Activated CD8-positive, alpha-beta memory T cell treated with anti-CD3 and anti-CD28 coated beads, Interleukin-2, amount 50 U/mL, for 4 hours (primary cell): ENCODE data around the gene PLCB1.

Source experiments
- DNase-seq: peaks from one replicate; pipeline ENCODE4 v3.0.0-alpha.2; 2020

PLCB1 gene

DNA sequence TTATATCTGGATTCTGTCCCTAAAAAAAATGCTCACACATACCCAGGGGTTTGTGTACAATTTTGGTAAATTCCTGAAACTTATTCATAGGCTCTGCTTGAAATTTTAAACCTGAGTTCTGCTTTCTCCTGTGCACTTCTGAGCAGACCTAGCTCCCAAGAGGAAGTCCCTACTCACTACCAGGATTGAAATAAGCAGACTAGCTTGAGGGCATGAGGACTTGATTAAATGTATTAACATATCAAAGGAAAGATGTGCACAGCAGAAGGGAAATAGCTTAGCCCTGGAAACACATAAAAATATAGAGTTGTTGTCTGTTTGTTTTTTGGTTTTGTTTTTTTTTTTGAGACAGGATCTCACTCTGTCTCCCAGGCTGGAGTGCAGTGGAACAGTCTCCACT, 785.0 kb downstream of the PLCB1 start:
- DNase-seq, result no peak

DNA sequence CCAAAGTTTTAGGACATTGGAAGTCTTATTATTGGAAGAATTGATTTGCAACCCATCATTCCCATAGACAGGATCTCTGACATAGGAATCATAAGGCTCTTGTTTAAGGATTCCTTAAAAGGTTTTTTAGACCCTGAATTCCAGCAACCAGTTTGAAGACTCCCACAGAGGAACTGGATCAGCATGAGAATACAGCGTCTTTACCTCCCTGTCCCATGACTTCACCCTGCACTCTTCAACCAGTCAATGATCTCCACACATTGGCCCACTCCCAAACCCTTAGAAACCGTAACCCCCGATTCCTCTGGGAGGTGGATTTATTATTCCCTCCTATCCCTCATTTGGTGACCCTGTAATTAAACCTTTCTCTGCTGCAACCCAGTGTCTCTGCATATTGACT, 786.1 kb downstream of the PLCB1 start:
- no peak for DNase-seq

DNA sequence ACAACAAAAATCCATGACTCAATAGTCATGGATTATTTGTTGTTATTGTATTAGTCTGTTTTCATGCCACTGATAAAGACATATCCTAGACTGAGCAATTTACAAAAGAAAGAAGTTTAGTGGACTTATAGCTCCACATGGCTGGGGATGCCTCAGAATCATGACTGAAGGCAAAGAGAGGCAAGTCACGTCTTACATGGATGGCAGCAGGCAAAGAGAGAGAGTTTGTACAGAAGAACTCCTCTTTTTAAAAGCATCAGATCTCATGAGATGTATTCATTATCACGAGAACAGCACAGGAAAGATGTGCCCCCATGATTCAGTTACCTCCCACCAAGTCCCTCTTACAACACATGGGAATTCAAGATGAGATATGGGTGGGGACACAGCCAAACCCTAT, 792.5 kb downstream of the PLCB1 start:
- DNase-seq, result no peak

DNA sequence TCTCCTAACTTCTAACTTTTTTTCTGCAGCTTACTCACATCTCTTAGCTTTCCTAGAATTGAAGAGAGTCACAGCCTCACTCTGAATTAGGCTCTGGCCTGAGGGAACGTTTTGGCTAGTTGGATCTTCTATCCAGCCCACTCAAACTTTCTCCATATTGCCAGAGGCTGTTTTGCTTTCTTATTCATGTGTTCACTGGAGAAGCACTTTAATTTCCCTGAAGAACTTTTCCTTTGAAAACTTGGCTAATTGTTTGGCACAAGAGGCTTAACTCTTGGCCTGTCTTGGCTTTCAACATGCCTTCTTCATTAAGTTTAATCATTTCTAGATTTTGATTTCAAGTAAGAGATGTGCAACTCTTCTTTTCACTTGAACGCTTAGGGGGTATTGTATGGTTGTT, 798.7 kb downstream of the PLCB1 start:
- DNase-seq, result no peak

DNA sequence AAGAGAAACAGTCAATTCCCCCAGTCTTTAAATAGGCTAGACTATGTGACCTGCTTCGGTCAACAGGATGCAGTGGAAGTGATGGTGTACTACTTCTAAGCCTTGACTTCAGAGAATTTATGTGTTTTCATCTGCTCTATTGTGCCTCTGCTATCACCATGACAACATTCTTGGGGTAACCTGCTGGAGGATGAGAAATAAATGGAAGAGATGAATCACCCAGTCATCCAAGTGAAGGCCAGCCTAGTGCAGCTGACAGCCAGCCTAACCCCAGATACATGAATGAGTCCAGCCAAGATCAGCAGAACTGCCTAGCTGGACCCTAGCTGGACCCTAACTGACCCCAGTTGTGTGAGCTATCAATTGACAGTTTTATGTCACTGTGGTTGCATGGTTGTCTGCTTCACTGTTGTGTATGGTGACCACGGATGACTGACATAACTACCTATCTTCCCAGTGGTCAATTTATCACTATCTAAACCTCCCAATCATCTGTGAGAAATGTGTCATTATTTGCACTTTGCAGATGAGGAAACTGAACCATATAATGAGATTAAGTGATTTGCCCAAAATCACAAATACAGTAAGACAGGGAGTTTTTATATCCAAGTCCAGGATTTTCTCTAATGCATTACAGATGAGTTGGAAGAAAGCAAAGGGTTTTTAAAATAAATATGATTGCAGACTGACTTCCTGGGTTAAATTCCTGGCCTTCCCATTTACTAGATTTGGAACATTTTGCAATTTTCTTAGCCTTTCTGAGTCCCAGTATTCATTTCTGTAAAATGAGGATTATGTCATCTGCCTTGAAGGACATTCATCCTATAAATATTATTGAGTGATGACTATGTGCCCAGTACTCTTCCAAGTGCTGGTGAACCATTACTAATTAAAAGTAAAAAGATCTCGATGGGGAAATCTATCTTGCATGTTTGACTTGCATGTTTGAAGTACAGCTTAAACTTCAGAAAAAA, 800.4 kb downstream of the PLCB1 start:
- no peak for DNase-seq

DNA sequence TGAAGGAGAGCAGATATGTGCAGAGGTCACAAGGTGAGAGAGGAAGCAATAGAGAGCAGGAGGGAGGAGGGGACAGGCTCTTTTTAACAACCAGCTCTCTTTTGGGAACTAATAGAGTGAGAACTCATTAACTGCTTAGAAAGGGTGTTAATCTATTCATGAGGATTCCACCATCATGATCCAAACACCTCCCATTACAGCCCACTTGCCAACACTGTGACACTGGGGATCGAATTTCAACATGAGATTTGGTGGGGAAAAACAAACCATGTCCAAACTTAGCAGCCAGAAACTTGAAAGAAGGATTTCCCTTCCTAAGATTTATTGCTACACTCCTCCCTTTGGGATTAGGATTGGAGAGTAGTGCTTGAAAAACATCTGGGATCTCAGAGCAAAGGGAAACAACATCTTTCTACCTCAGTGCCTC, 801.3 kb downstream of the PLCB1 start:
- DNase-seq, result no peak

DNA sequence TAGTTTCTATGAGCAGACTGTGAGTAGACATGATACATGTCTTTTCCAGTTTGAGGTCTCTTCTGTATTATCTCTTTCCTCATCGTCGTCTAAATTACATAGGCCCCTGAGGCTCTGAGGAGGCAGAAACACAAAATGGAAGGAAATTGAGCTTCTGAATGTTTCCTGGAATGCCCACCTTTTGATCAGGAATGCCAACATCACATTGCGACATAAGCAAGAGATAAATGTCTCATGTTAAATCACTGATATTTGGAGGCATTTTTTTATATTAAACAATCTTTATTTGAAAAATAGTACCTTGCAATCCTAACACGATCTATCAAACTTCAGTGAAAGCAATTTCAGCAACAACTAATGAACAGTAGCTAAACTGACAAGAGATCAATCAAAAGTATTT, 802.3 kb downstream of the PLCB1 start:
- no peak for DNase-seq
